ENCODE results near the gene TPST2. TPM values are rescaled to one million over a fixed set of nuclear protein-coding genes. Genes with fewer than 3 reads are reported as not detected.
A peak's percentile ranks its signal among the peaks of the same experiment; 100 is the strongest.

The TPST2 gene
- total and polyA plus RNA-seq, 9 of the 15 experiments (the other 6 are each of a cell fraction or from before 2014, with no cell fraction given) = 14.2 to 123 (median 60.1) TPM

GRCh38 chr22:26632422-26633155 lies 42.7 kb upstream of the TPST2 start (continued):
- peak; percentile 61 to 86 for TF ChIP-seq AFF1 (IDR thresholded peaks at IDR 0.05; ENCODE audit: low read depth in 1 of 2, partially characterized antibody in 2 of 2)
- TF ChIP-seq FOXJ2 (tag; IDR thresholded peaks at IDR 0.05) = peak; percentile 80
- TF ChIP-seq HES1 (IDR thresholded peaks at IDR 0.05; ENCODE audit: low read depth) = no peak
- peak; percentile 47; the same call in 1 of the 2 replicates for TF ChIP-seq CC2D1A (IDR thresholded peaks at IDR 0.05)
- TF ChIP-seq ESRRA (IDR thresholded peaks at IDR 0.05; ENCODE audit: borderline replicate concordance, low read depth) = peak; percentile 67; the same call in 1 of the 2 replicates
- TF ChIP-seq NCOA2 (IDR thresholded peaks at IDR 0.05; ENCODE audit: partially characterized antibody in 2 of 2) = peak in 1 of 2 experiments; percentile 37
- no peak for TF ChIP-seq NR2C1 (IDR thresholded peaks at IDR 0.05)
- TF ChIP-seq NR2C1 (tag; IDR thresholded peaks at IDR 0.05) = no peak
- peak; percentile 95 for TF ChIP-seq SMARCE1 (IDR thresholded peaks at IDR 0.05)
- TF ChIP-seq ELF1 (tag; IDR thresholded peaks at IDR 0.05) = peak; percentile 51; the same call in 1 of the 2 replicates
- no peak for TF ChIP-seq ZNF778 (CRISPR knock-in tag; IDR thresholded peaks at IDR 0.05)
- peak; percentile 54; the same call in 1 of the 2 replicates for TF ChIP-seq MYC (IDR thresholded peaks at IDR 0.05; ENCODE audit: low read depth, low read length)
- no peak for TF ChIP-seq MYC (CRISPR knock-in tag; IDR thresholded peaks at IDR 0.05; ENCODE audit: borderline replicate concordance, low read depth)
- no peak for TF ChIP-seq ZC3H8 (IDR thresholded peaks at IDR 0.05)
- TF ChIP-seq THAP7 (CRISPR knock-in tag; IDR thresholded peaks at IDR 0.05) = no peak
- TF ChIP-seq DNMT1 (IDR thresholded peaks at IDR 0.05) = no peak
- TF ChIP-seq NCOA1 (IDR thresholded peaks at IDR 0.05; ENCODE audit: low read depth) = peak; percentile 85
- no peak for TF ChIP-seq FOS (IDR thresholded peaks at IDR 0.05; ENCODE audit: extremely low read depth, insufficient read length)
- TF ChIP-seq TFAP4 (CRISPR knock-in tag; IDR thresholded peaks at IDR 0.05; ENCODE audit: borderline replicate concordance) = no peak
- peak; percentile 45; the same call in 1 of the 2 replicates for TF ChIP-seq CHAMP1 (IDR thresholded peaks at IDR 0.05)
